CD14-positive monocyte (primary cell): Measurements from ENCODE around the gene CFAP410. TPM values are rescaled to one million over a fixed set of nuclear protein-coding genes. Genes with fewer than 3 reads are reported as not detected.
"Not testable (repeated sequence)": the region's sequence is repeated elsewhere in the genome, so short reads cannot be mapped to it uniquely, and the experiment has no call there.

Source experiments
- DNase-seq, 3 donors: peaks; one replicate each; pipeline ENCODE4 v3.0.0-alpha.2; 2011 to 2022
- H2AFZ ChIP-seq: 2 replicates; pipeline ENCODE4 v1.6.0; 2012; ENCODE audit warnings: mild to moderate bottlenecking, low read depth, low read length, inconsistent platforms; ENCODE audit not compliant: insufficient read depth, poor library complexity, severe bottlenecking
- H3K27ac ChIP-seq, 2 donors: 1 replicate in 1 of 2; 2 replicates in 1 of 2; pipeline ENCODE4 v1.5.1; 2012 to 2013; ENCODE audit warnings: low read length in 2 of 2, control low read depth in 1 of 2, inconsistent platforms in 1 of 2, low read depth in 1 of 2, mild to moderate bottlenecking in 1 of 2
- H3K27me3 ChIP-seq, 2 donors: one replicate each; pipeline versions ENCODE4 v1.6.0 to v1.6.1; 2011 to 2013; ENCODE audit warnings: low read length in 2 of 2; ENCODE audit not compliant: control insufficient read depth in 2 of 2, insufficient read depth in 2 of 2
- H3K36me3 ChIP-seq, 2 donors: replicated peaks in 1 of 2; 1 replicate in 1 of 2; 2 replicates in 1 of 2; pipeline versions ENCODE4 v1.5.1 to v1.6.1; 2012 to 2013; ENCODE audit warnings: low read length in 2 of 2, control low read depth in 1 of 2, inconsistent platforms in 1 of 2, mild to moderate bottlenecking in 1 of 2; ENCODE audit not compliant: insufficient read depth in 2 of 2, control insufficient read depth in 1 of 2
- H3K4me1 ChIP-seq, 2 donors: 1 replicate in 1 of 2; 2 replicates in 1 of 2; pipeline versions ENCODE4 v1.5.1 to v1.6.1; 2012 to 2013; ENCODE audit warnings: low read length in 2 of 2, control low read depth in 1 of 2, inconsistent platforms in 1 of 2, mild to moderate bottlenecking in 1 of 2, moderate library complexity in 1 of 2; ENCODE audit not compliant: insufficient read depth in 2 of 2, control insufficient read depth in 1 of 2
- H3K4me2 ChIP-seq: replicated peaks from 2 replicates; pipeline ENCODE3; 2012; ENCODE audit warnings: low read length, moderate library complexity, mild to moderate bottlenecking; ENCODE audit not compliant: poor library complexity, severe bottlenecking; ENCODE audit errors: extremely low read depth
- H3K4me3 ChIP-seq, 3 experiments: fragments of 200-600 bp in 1 of 3; sonication (generic) in 1 of 3; replicated peaks in 1 of 3; 1 replicate in 2 of 3; 2 replicates in 1 of 3; pipeline ENCODE4 v1.5.1; 2011 to 2013; ENCODE audit warnings: low read length in 3 of 3, mild to moderate bottlenecking in 3 of 3, control low read depth in 2 of 3, low read depth in 2 of 3, inconsistent platforms in 1 of 3, moderate library complexity in 1 of 3
- H3K79me2 ChIP-seq: 2 replicates; pipeline ENCODE4 v1.6.0; 2012; ENCODE audit warnings: mild to moderate bottlenecking, control low read depth, inconsistent platforms, low read length, moderate library complexity; ENCODE audit not compliant: insufficient read depth
- H3K9ac ChIP-seq: 2 replicates; pipeline ENCODE4 v1.6.0; 2017; ENCODE audit warnings: low read length, mild to moderate bottlenecking; ENCODE audit not compliant: insufficient read depth, poor library complexity, severe bottlenecking
- H3K9me3 ChIP-seq, 2 donors: replicated peaks in 1 of 2; 1 replicate in 1 of 2; 2 replicates in 1 of 2; pipeline versions ENCODE4 v1.5.1 to v1.6.1; 2012 to 2013; ENCODE audit warnings: low read length in 2 of 2, control low read depth in 1 of 2; ENCODE audit not compliant: control insufficient read depth in 1 of 2, insufficient read depth in 1 of 2
- H4K20me1 ChIP-seq: 2 replicates; pipeline ENCODE4 v1.6.0; 2012; ENCODE audit warnings: mild to moderate bottlenecking, low read length, control low read depth, moderate library complexity; ENCODE audit not compliant: insufficient read depth
- H3K27ac Mint-ChIP-seq, 7 donors: one replicate each; pipeline ENCODE4 v1.8.0; 2020; ENCODE audit warnings: mild to moderate bottlenecking in 7 of 7, mixed read lengths in 7 of 7, moderate library complexity in 6 of 7, inconsistent platforms in 2 of 7
- H3K27me3 Mint-ChIP-seq, 3 donors: one replicate each; pipeline ENCODE4 v1.8.0; 2021 to 2022; ENCODE audit warnings: low read depth in 3 of 3, mild to moderate bottlenecking in 3 of 3, mixed read lengths in 3 of 3, moderate library complexity in 3 of 3, inconsistent platforms in 1 of 3
- H3K36me3 Mint-ChIP-seq, 2 donors: one replicate each; pipeline ENCODE4 v1.8.0; 2020; ENCODE audit warnings: mixed read lengths in 2 of 2, inconsistent platforms in 1 of 2, mild to moderate bottlenecking in 1 of 2
- H3K4me1 Mint-ChIP-seq: one replicate; pipeline ENCODE4 v1.8.0; 2020; ENCODE audit warnings: mild to moderate bottlenecking, mixed read lengths
- H3K4me3 Mint-ChIP-seq, 2 donors: one replicate each; pipeline ENCODE4 v1.8.0; 2020; ENCODE audit warnings: mild to moderate bottlenecking in 2 of 2, mixed read lengths in 2 of 2, moderate library complexity in 1 of 2
- H3K9me3 Mint-ChIP-seq, 7 donors: one replicate each; pipeline ENCODE4 v1.8.0; 2020 to 2022; ENCODE audit warnings: mixed read lengths in 7 of 7, mild to moderate bottlenecking in 6 of 7, moderate library complexity in 6 of 7, inconsistent platforms in 2 of 7
- CTCF ChIP-seq: fragments of 200-600 bp; IDR thresholded peaks from one replicate; pipeline ENCODE4 v1.8.0; 2022; ENCODE audit warnings: antibody characterized with exemption, mild to moderate bottlenecking
- WGBS: methylation state at CpG from one replicate; pipeline ENCODE4 v1.1.5; 2013; ENCODE audit warnings: missing lambda C conversion rate; ENCODE audit not compliant: insufficient coverage; 5-methylcytosine and 5-hydroxymethylcytosine counted together
- intact Hi-C, 2 donors: fragments of 100-400 bp; cut with micrococcal nuclease; formaldehyde crosslinking; loops; one replicate each; pipeline versions ENCODE4 v1.15.0 to v1.15.1; 2023
- polyA plus RNA-seq, 3 donors: library from polyadenylated mRNA; depleted of rRNA in 1 of 3; unstranded in 2 of 3; stranded (reverse) in 1 of 3; fragments of 300-500 nt in 2 of 3; fragments of >200 nt in 1 of 3; fragmentation: Illumina TruSeq in 2 of 3; gene quantifications; 1 replicate in 2 of 3; 2 replicates in 1 of 3; pipeline ENCODE4 v1.2.3, GENCODE V29; 2012 to 2021

CFAP410 gene
- polyA plus RNA-seq, 3 donors = 14.8 to 23.5 (median 17.3) TPM

- 95% methylated on average over 9 of the region's 12 CpGs for WGBS
- H3K27me3 Mint-ChIP-seq = peaks cover 0 to 5% (median 2%) of the 10 kb centered on the region in 3 donors
- peaks cover 22 to 23% of the 10 kb centered on the region in 2 donors for H3K36me3 Mint-ChIP-seq
- intact Hi-C loops = no loop called here
- no peak overlapping the region for H3K9ac ChIP-seq
- H3K27ac ChIP-seq = no peak overlapping the region
- H3K4me1 Mint-ChIP-seq = peaks cover 41% of the 10 kb centered on the region
- H3K4me1 ChIP-seq = peaks cover 25 to 36% of the 10 kb centered on the region in 2 donors
- no peaks in the 10 kb centered on the region for H3K27me3 ChIP-seq
- DNase-seq = no peak
- peaks cover 20 to 24% of the 10 kb centered on the region in 2 donors for H3K36me3 ChIP-seq
- TF ChIP-seq CTCF = no peak
- H3K4me2 ChIP-seq = no peak overlapping the region
- H2AFZ ChIP-seq = no peak overlapping the region
- H3K4me3 Mint-ChIP-seq = peak overlapping the region in 1 of 2 donors; percentile 4
- H3K79me2 ChIP-seq = peaks cover 71% of the 10 kb centered on the region
- no peaks in the 10 kb centered on the region for H3K9me3 ChIP-seq
- H3K9me3 Mint-ChIP-seq = no peaks in the 10 kb centered on the region
- peaks cover 79% of the 10 kb centered on the region for H4K20me1 ChIP-seq
- peak overlapping the region in 2 of 7 donors; percentile 42 to 70 for H3K27ac Mint-ChIP-seq
- H3K4me3 ChIP-seq = no peak overlapping the region
Measured at GRCh38 chr21:44303490-44303981, 35.7 kb downstream of the CFAP410 start.

- H3K4me3 Mint-ChIP-seq, H3K27me3 ChIP-seq, H3K4me2 ChIP-seq, H3K9me3 Mint-ChIP-seq, H3K9me3 ChIP-seq, H3K27me3 Mint-ChIP-seq, H3K4me3 ChIP-seq, H2AFZ ChIP-seq, H3K9ac ChIP-seq, intact Hi-C loops, DNase-seq: not testable (repeated sequence)
- peak overlapping the region in 2 of 7 donors; percentile 24 to 25 for H3K27ac Mint-ChIP-seq
- Histone ChIP-seq H3K79me2 (peaks cover 71% of the 10 kb centered on the region), H3K27ac (peak overlapping the region in 1 of 2 donors; percentile 20), H3K4me1 (peaks cover 32 to 43% of the 10 kb centered on the region in 2 donors), H3K36me3 (peaks cover 15 to 19% of the 10 kb centered on the region in 2 donors), H4K20me1 (peaks cover 74% of the 10 kb centered on the region)
- peaks cover 49% of the 10 kb centered on the region for H3K4me1 Mint-ChIP-seq
- H3K36me3 Mint-ChIP-seq = peaks cover 15 to 16% of the 10 kb centered on the region in 2 donors
- WGBS = 93% methylated on average over 15 of the region's 23 CpGs
Measured at GRCh38 chr21:44302573-44303401, 36.4 kb downstream of the CFAP410 start.
